D341Med (cell line): ENCODE results near the gene AVEN.
"Not testable (repeated sequence)": the region's sequence is repeated elsewhere in the genome, so short reads cannot be mapped to it uniquely, and the experiment has no call there.

Experiments used
- DNase-seq: peaks from one replicate; pipeline ENCODE4 v3.0.0; 2012; ENCODE audit warnings: low spot score

The AVEN gene

GRCh38 chr15:34039790-34040113, 748 bp upstream of the AVEN start:
- no peak for DNase-seq

- DNase-seq = peak; percentile 96
These were observed 757 bp downstream of the AVEN start for GRCh38 chr15:34038023-34038870.

- no peak for DNase-seq
These were observed 6.8 kb downstream of the AVEN start for GRCh38 chr15:34031987-34032760.

GRCh38 chr15:34027606-34028005, 11.4 kb downstream of the AVEN start:
- no peak for DNase-seq

- DNase-seq = no peak
These were observed 13.8 kb downstream of the AVEN start for GRCh38 chr15:34025252-34025651.

- DNase-seq = no peak
These were observed 15.1 kb downstream of the AVEN start for GRCh38 chr15:34023907-34024306.

GRCh38 chr15:34019369-34019990, 19.5 kb downstream of the AVEN start:
- no peak for DNase-seq

- not testable (repeated sequence) for DNase-seq
These were observed 20.3 kb downstream of the AVEN start for GRCh38 chr15:34018738-34019137.

GRCh38 chr15:34018021-34018645, 20.9 kb downstream of the AVEN start:
- DNase-seq = no peak

- DNase-seq = no peak
These were observed 24.4 kb downstream of the AVEN start for GRCh38 chr15:34014556-34014955.

GRCh38 chr15:34013746-34014145, 25.3 kb downstream of the AVEN start:
- DNase-seq = no peak

- DNase-seq = no peak
These were observed 26.5 kb downstream of the AVEN start for GRCh38 chr15:34012461-34013028.

- DNase-seq = no peak
These were observed 27.5 kb downstream of the AVEN start for GRCh38 chr15:34011481-34011880.

- DNase-seq = no peak
These were observed 28.1 kb downstream of the AVEN start for GRCh38 chr15:34010921-34011320.

- DNase-seq = no peak
These were observed 29.3 kb downstream of the AVEN start for GRCh38 chr15:34009656-34010055.

- DNase-seq = no peak
These were observed 32.6 kb downstream of the AVEN start for GRCh38 chr15:34006381-34006780.

GRCh38 chr15:34001536-34001935, 37.5 kb downstream of the AVEN start:
- no peak for DNase-seq

- DNase-seq = not testable (repeated sequence)
These were observed 43.3 kb downstream of the AVEN start for GRCh38 chr15:33995666-33996065.

- peak; percentile 29 for DNase-seq
These were observed 44.9 kb downstream of the AVEN start for GRCh38 chr15:33994005-33994615.

GRCh38 chr15:33988384-33988783, 50.6 kb downstream of the AVEN start:
- DNase-seq = no peak

- no peak for DNase-seq
These were observed 51.6 kb downstream of the AVEN start for GRCh38 chr15:33987444-33987843.

- DNase-seq = no peak
These were observed 53.3 kb downstream of the AVEN start for GRCh38 chr15:33985751-33986150.
